OCI-LY1 (cell line): ENCODE measurements around the gene PAX2.

Source experiments
- H2AFZ ChIP-seq: fragments of 200-600 bp; sonication (generic), shearing (Covaris generic); 2 replicates; pipeline ENCODE4 v1.6.0; 2014; ENCODE audit warnings: antibody characterized with exemption, mild to moderate bottlenecking, low read length
- H3F3A ChIP-seq: fragments of 200-600 bp; sonication (generic), shearing (Covaris generic); 2 replicates; pipeline ENCODE4 v1.6.0; 2014; ENCODE audit warnings: mild to moderate bottlenecking, antibody characterized with exemption, low read length, moderate library complexity; ENCODE audit not compliant: insufficient read depth
- H3K27ac ChIP-seq: fragments of 200-600 bp; sonication (generic); 2 replicates; pipeline ENCODE4 v1.5.1; 2014; ENCODE audit warnings: low read length, mixed run types, mild to moderate bottlenecking, low read depth; ENCODE audit not compliant: poor library complexity, severe bottlenecking
- H3K27me3 ChIP-seq: fragments of 200-600 bp; sonication (generic); 2 replicates; pipeline ENCODE4 v1.6.0; 2014; ENCODE audit warnings: antibody characterized with exemption, mild to moderate bottlenecking, low read length, moderate library complexity; ENCODE audit not compliant: insufficient read depth
- H3K36me3 ChIP-seq: fragments of 200-600 bp; sonication (generic); 2 replicates; pipeline ENCODE4 v1.6.1; 2014; ENCODE audit warnings: mild to moderate bottlenecking, antibody characterized with exemption, low read length, moderate library complexity, mixed read lengths; ENCODE audit not compliant: insufficient read depth
- H3K4me1 ChIP-seq: fragments of 200-600 bp; sonication (generic); 2 replicates; pipeline ENCODE4 v1.5.1; 2014; ENCODE audit warnings: mild to moderate bottlenecking, low read length, moderate library complexity; ENCODE audit not compliant: insufficient read depth, severe bottlenecking
- H3K4me2 ChIP-seq: fragments of 200-600 bp; sonication (generic), shearing (Covaris generic); 2 replicates; pipeline ENCODE4 v1.6.1; 2014; ENCODE audit warnings: low read length
- H3K4me3 ChIP-seq: fragments of 200-600 bp; sonication (generic); 2 replicates; pipeline ENCODE4 v1.5.1; 2014; ENCODE audit warnings: low read length, low read depth, mild to moderate bottlenecking, mixed read lengths; ENCODE audit not compliant: poor library complexity, severe bottlenecking
- H3K79me2 ChIP-seq: fragments of 200-600 bp; shearing (Covaris generic); 2 replicates; pipeline ENCODE4 v1.6.1; 2016; ENCODE audit warnings: mixed run types, low read length, mixed read lengths; ENCODE audit not compliant: insufficient read depth
- H3K9ac ChIP-seq: fragments of 200-600 bp; sonication (generic), shearing (Covaris generic); 2 replicates; pipeline ENCODE4 v1.6.1; 2014; ENCODE audit warnings: mild to moderate bottlenecking, low read length, mixed read lengths
- H3K9me2 ChIP-seq: fragments of 200-600 bp; sonication (generic), shearing (Covaris generic); 2 replicates; pipeline ENCODE4 v1.6.1; 2014; ENCODE audit warnings: low read depth, mild to moderate bottlenecking, low read length, mixed read lengths
- H3K9me3 ChIP-seq: fragments of 200-600 bp; shearing (Covaris generic); 2 replicates; pipeline ENCODE4 v1.6.1; 2014; ENCODE audit warnings: low read length, mixed read lengths
- H4K20me1 ChIP-seq: fragments of 200-600 bp; sonication (generic), shearing (Covaris generic); 2 replicates; pipeline ENCODE4 v1.6.0; 2016; ENCODE audit warnings: mild to moderate bottlenecking, low read length; ENCODE audit not compliant: insufficient read depth
- EZH2 ChIP-seq: fragments of 200-600 bp; sonication (generic), shearing (Covaris generic); IDR thresholded peaks from 2 replicates; pipeline ENCODE4 v1.8.0; 2017; ENCODE audit warnings: borderline replicate concordance, mixed run types, mild to moderate bottlenecking, antibody characterized with exemption, low read length, moderate library complexity, mixed read lengths
- TF ChIP-seq, protein P1 (sequence below): fragments of 200-600 bp; sonication (generic), shearing (Covaris generic); IDR thresholded peaks from 2 replicates; pipeline ENCODE4 v1.5.1; 2017; ENCODE audit warnings: mild to moderate bottlenecking, antibody characterized with exemption, low read length, moderate library complexity, mixed read lengths

Gene PAX2

DNA sequence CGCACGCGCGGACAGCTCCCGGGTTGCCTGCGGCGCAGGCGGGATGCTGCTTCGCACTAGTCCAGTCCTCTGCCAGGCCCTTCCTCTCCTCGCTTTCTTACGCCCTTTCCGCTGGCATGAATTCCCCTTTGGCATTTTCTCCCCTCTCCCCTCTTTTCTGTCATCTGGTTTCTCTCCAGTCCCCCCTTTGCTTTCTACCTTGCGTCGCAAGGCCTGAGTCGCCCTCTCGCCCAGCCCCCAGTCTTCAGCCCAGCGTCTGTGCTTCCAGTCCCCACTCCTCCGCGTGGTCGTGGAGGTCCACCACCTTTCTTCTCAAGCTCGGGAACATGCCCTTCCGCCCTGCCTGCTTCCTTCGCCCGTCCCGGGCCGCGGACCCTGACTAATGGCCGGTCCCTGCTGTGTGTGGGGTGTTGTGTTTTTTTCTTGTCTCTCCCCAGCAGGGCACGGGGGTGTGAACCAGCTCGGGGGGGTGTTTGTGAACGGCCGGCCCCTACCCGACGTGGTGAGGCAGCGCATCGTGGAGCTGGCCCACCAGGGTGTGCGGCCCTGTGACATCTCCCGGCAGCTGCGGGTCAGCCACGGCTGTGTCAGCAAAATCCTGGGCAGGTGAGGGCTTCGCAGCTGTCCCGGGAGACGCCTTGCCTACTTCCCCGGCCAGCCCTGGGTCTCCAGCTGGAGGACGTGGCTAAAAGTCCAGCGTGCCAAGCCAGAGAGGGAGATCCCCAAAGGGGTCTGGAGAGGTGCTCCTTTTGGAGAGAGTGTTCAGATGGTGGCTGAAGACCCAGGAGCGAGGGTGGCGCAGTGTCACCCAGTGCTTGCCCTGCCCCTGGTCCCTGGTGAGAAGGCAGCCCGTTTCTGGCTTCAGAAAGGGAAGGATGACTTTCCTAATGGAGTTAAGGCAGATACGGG is 4.2 kb downstream of the PAX2 start:
- H3K36me3 ChIP-seq, result no peaks in the 10 kb centered on the region
- no peak overlapping the region for H3K9ac ChIP-seq
- H2AFZ ChIP-seq, result no peak overlapping the region
- H4K20me1 ChIP-seq, result no peaks in the 10 kb centered on the region
- H3F3A ChIP-seq, result no peaks in the 10 kb centered on the region
- no peak overlapping the region for H3K4me3 ChIP-seq
- H3K9me2 ChIP-seq, result no peaks in the 10 kb centered on the region
- H3K27ac ChIP-seq, result no peak overlapping the region
- no peak overlapping the region for H3K4me2 ChIP-seq
- no peaks in the 10 kb centered on the region for H3K9me3 ChIP-seq
- H3K27me3 ChIP-seq, result no peaks in the 10 kb centered on the region
- H3K4me1 ChIP-seq, result no peaks in the 10 kb centered on the region
- TF ChIP-seq, protein P1, sequence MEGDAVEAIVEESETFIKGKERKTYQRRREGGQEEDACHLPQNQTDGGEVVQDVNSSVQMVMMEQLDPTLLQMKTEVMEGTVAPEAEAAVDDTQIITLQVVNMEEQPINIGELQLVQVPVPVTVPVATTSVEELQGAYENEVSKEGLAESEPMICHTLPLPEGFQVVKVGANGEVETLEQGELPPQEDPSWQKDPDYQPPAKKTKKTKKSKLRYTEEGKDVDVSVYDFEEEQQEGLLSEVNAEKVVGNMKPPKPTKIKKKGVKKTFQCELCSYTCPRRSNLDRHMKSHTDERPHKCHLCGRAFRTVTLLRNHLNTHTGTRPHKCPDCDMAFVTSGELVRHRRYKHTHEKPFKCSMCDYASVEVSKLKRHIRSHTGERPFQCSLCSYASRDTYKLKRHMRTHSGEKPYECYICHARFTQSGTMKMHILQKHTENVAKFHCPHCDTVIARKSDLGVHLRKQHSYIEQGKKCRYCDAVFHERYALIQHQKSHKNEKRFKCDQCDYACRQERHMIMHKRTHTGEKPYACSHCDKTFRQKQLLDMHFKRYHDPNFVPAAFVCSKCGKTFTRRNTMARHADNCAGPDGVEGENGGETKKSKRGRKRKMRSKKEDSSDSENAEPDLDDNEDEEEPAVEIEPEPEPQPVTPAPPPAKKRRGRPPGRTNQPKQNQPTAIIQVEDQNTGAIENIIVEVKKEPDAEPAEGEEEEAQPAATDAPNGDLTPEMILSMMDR, result no peak
- no peak for TF ChIP-seq EZH2
- H3K79me2 ChIP-seq, result no peaks in the 10 kb centered on the region

DNA sequence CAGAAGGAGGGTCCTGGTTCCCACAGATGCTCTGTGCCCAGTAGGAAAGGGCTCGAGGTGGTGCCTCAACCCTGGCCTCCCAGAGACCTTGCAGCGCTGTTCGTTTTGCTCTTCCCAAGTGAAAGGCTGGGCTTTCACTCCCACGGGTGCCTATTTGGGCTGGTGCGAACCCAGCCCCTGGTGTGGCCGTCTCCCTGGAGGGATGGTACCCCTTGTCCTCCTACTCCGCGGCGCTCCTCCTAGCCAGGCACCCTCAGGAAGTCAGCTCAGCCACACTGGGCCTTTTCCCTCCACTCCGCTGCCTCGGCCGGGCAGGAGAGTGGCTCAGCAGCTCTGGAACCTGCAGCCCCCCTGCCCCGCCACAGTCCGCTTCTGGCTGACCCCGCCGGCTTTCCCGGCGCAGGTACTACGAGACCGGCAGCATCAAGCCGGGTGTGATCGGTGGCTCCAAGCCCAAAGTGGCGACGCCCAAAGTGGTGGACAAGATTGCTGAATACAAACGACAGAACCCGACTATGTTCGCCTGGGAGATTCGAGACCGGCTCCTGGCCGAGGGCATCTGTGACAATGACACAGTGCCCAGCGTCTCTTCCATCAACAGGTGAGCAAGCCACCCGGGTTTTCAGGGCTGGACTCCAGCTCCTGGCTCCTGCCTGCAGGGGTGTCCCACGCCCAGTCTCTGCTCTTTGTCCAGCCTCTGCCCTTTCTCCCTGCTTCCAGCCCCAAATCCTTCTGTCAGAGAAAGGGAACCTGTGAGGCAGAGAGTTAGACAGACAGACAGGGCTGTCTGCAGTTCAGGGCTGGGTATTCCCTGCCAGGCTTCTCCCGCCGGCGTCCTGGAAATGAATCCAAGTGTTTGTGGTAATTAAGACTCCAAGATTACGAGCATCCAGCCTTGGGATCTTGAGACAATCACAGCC is 5.2 kb downstream of the PAX2 start:
- Histone ChIP-seq H3K9me3 (no peaks in the 10 kb centered on the region), H3K4me2 (no peak overlapping the region), H3K27me3 (no peaks in the 10 kb centered on the region), H3K4me3 (no peak overlapping the region), H3K27ac (no peak overlapping the region), H3K79me2 (no peaks in the 10 kb centered on the region), H4K20me1 (no peaks in the 10 kb centered on the region), H3K4me1 (no peaks in the 10 kb centered on the region), H3K9ac (no peak overlapping the region), H3K9me2 (no peaks in the 10 kb centered on the region), H3K36me3 (no peaks in the 10 kb centered on the region), H3F3A (no peaks in the 10 kb centered on the region), H2AFZ (no peak overlapping the region)
- TF ChIP-seq, protein P1, result no peak
- no peak for TF ChIP-seq EZH2

DNA sequence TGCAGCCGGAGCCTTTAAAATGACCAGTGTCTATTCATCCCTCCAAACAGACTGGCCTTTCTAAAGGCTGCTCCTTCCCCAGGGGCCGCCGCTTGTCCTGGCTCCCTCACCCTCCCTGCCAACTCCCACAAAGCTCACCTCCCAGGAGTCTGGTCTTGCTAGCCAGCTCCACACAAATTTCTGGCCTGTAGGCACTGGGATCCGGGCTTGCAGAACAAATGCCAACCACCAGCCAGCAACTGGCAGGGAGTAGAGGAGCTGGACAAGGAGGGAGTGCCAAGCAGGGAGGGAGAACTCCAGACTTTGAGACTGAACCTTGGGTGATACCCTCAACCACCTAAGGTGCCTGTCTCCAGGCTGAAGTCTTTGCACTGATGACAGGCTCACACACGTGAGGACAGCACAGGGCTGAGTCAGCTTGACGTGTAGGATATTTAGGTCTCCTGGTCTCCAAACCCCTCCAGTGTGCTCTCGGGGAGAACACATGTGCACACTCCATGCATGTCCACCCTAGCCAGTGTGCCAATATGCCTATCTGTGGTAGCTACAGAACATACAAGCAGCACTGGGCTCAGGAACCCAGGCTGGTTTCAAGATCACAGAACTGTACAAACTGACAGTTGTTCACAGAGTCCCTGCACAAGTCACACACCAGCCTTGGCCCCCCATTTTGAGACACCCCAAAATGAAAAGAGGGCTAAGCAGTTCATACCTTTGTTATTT is 6.0 kb downstream of the PAX2 start:
- Histone ChIP-seq H3K79me2 (no peaks in the 10 kb centered on the region), H3F3A (no peaks in the 10 kb centered on the region), H3K9ac (no peak overlapping the region), H3K4me1 (no peaks in the 10 kb centered on the region), H3K27ac (no peak overlapping the region), H3K9me2 (no peaks in the 10 kb centered on the region), H2AFZ (no peak overlapping the region), H3K4me3 (no peak overlapping the region), H3K4me2 (no peak overlapping the region), H3K9me3 (no peaks in the 10 kb centered on the region), H3K27me3 (no peaks in the 10 kb centered on the region), H4K20me1 (no peaks in the 10 kb centered on the region), H3K36me3 (no peaks in the 10 kb centered on the region)
- TF ChIP-seq, protein P1, result no peak
- TF ChIP-seq EZH2, result no peak
